ENCODE results near the gene GRXCR1. TPM values are rescaled to one million over a fixed set of nuclear protein-coding genes. Genes with fewer than 3 reads are reported as not detected.
A peak's percentile ranks its signal among the peaks of the same experiment; 100 is the strongest.

The GRXCR1 gene
- total RNA-seq, 6 experiments from 2014 or later: not detected

DNA sequence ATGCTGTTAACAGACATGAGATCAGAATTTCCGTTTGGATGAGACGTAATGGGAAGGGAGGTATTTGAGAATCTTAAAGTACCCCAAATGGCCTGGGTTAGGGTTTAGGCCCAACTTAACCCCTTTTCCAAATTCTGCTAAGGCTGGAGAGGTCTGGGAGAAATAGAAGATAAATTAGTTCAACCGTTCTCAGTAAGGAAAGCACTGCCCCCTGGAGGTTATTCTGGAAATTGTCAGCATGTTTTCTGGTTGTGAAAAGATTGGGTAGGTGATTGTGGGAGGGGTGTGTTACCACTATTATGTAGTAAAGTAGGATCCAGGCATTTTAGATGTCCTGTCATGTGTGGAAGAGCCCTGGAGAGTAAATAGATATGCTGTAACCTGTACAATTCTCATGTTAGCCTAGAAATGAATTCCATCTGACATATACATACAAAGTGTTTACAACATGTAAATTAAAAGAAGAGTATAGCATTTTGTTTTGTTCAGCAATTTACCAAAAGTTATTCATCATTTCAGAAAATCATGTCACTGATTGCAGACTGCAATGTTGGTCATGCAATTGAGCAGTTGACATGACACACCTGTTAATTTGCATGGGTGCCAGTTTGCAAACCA is 26.8 kb upstream of the GRXCR1 start:
- peak; percentile 39 for DNase-seq
- Mint-ChIP-seq H3K36me3 (ENCODE audit: low read depth) (no peaks in the 10 kb centered on the region), H3K4me3 (no peak overlapping the region), H3K9me3 (peaks cover 10% of the 10 kb centered on the region; the same call in 1 of the 2 replicates), H3K4me1 (ENCODE audit: low read depth) (no peaks in the 10 kb centered on the region), H3K27ac (no peak overlapping the region), H3K27me3 (ENCODE audit: insufficient read depth) (peaks cover 2% of the 10 kb centered on the region)
- TF ChIP-seq, protein P1, sequence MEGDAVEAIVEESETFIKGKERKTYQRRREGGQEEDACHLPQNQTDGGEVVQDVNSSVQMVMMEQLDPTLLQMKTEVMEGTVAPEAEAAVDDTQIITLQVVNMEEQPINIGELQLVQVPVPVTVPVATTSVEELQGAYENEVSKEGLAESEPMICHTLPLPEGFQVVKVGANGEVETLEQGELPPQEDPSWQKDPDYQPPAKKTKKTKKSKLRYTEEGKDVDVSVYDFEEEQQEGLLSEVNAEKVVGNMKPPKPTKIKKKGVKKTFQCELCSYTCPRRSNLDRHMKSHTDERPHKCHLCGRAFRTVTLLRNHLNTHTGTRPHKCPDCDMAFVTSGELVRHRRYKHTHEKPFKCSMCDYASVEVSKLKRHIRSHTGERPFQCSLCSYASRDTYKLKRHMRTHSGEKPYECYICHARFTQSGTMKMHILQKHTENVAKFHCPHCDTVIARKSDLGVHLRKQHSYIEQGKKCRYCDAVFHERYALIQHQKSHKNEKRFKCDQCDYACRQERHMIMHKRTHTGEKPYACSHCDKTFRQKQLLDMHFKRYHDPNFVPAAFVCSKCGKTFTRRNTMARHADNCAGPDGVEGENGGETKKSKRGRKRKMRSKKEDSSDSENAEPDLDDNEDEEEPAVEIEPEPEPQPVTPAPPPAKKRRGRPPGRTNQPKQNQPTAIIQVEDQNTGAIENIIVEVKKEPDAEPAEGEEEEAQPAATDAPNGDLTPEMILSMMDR (IDR thresholded peaks at IDR 0.05): peak; percentile 86

DNA sequence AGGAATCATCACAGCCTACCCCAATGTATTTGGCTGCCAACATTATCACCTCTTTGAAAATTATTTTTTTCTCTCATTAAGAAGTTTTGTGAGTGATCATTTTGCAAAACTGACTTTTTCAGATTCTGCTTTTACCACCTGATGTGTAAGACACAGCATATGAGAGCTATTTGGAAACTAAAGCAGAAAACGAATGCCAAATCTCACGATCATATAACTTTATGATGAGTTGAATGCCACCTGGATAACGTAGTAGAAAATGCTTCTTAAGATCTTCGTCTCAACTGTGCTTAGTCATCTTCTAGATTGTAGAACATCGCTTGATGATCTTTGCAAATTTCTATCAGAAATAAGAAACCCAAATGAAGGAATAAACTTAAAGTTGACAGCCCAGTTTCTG is 21.3 kb upstream of the GRXCR1 start:
- no peaks in the 10 kb centered on the region for H3K27me3 Mint-ChIP-seq (ENCODE audit: insufficient read depth)
- no peaks in the 10 kb centered on the region for H3K36me3 Mint-ChIP-seq (ENCODE audit: low read depth)
- TF ChIP-seq, protein P1 (IDR thresholded peaks at IDR 0.05): no peak
- no peak overlapping the region for H3K27ac Mint-ChIP-seq
- DNase-seq: no peak
- peaks cover 16% of the 10 kb centered on the region for H3K9me3 Mint-ChIP-seq
- no peaks in the 10 kb centered on the region for H3K4me1 Mint-ChIP-seq (ENCODE audit: low read depth)
- H3K4me3 Mint-ChIP-seq: no peak overlapping the region

DNA sequence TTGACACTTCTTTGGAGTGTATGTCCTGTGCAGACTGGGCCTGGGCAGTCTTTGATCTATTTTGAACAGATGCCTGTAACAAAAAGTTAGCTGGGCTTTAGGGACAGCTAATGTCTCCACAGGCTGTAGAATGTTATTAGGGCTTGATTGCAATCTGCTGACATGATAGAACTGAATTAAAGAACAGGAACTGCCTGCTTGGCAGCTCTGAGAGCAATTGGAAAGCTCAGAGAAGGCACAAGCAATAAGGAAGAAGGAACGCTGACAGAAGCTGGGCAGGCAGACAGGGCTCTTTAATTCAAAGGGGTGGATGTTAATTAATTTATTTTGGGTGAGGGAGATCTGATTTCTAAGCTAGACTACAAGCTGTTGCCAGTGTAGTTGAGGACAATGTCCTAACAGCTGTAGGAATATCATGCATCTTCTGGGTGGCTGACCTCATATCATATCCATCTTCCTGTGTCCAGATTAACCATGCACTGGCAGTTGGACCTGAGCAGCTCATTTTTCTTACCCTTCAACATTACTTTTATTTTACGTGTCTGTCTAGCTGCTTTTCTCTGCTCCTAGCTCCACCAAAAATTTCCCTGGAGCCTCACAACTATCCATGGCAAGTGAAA is 20.7 kb upstream of the GRXCR1 start:
- Mint-ChIP-seq H3K27ac (no peak overlapping the region), H3K4me3 (no peak overlapping the region), H3K27me3 (ENCODE audit: insufficient read depth) (no peaks in the 10 kb centered on the region), H3K36me3 (ENCODE audit: low read depth) (no peaks in the 10 kb centered on the region), H3K4me1 (ENCODE audit: low read depth) (no peaks in the 10 kb centered on the region), H3K9me3 (peaks cover 16% of the 10 kb centered on the region)
- DNase-seq: no peak
- TF ChIP-seq, protein P1 (IDR thresholded peaks at IDR 0.05): no peak

DNA sequence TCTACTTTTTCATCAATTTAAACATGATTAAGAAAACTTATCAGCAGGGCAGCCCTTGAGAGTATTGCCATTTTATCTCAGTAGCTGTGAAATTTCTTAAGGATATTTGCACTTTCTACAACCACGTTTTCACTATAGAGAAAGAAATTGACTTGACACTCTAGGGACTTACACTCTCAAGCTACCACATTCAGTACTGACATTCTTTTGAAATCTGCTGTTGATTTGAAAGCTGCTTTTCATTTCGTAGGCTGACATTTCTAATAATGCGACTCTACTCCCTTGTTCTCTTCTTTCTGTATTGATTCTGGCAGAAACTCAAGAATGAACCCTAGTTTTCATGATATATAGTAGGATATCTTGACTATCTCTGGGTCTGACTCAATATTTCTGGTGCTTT is 13.7 kb upstream of the GRXCR1 start:
- H3K27me3 Mint-ChIP-seq (ENCODE audit: insufficient read depth): no peaks in the 10 kb centered on the region
- H3K36me3 Mint-ChIP-seq (ENCODE audit: low read depth): no peaks in the 10 kb centered on the region
- H3K9me3 Mint-ChIP-seq: peaks cover 26% of the 10 kb centered on the region
- TF ChIP-seq, protein P1 (IDR thresholded peaks at IDR 0.05): no peak
- H3K4me3 Mint-ChIP-seq: no peak overlapping the region
- H3K4me1 Mint-ChIP-seq (ENCODE audit: low read depth): no peaks in the 10 kb centered on the region
- no peak for DNase-seq
- H3K27ac Mint-ChIP-seq: no peak overlapping the region

DNA sequence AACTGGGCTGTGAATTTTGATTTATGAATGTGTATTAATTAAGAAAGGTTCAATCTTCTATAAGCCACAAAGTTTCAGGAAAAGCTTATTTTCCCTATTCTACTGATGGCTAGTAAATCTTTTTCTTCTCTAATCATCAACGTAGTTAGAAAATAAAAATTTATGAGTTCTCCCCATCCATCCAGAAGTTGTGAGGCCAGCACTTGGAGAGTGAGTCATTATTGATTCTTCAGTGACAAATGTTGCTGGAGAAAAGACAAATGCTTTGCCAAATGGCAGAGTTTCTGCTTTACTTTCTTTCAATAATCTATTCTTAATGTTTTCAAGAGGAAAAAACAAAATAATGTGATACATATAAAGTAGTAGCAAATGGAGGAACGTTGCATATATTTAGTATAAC is 11.3 kb upstream of the GRXCR1 start:
- no peaks in the 10 kb centered on the region for H3K4me1 Mint-ChIP-seq (ENCODE audit: low read depth)
- no peaks in the 10 kb centered on the region for H3K27me3 Mint-ChIP-seq (ENCODE audit: insufficient read depth)
- TF ChIP-seq, protein P1 (IDR thresholded peaks at IDR 0.05): no peak
- H3K36me3 Mint-ChIP-seq (ENCODE audit: low read depth): no peaks in the 10 kb centered on the region
- no peak for DNase-seq
- H3K27ac Mint-ChIP-seq: no peak overlapping the region
- no peak overlapping the region for H3K4me3 Mint-ChIP-seq
- peaks cover 44% of the 10 kb centered on the region for H3K9me3 Mint-ChIP-seq

Data from HFFc6 (cell line).